Right atrium auricular region (tissue), 2 donors: Measurements from ENCODE around the gene RAVER2. TPM values are rescaled to one million over a fixed set of nuclear protein-coding genes. Genes with fewer than 3 reads are reported as not detected.

Experiments used
- DNase-seq: peaks from one replicate; pipeline ENCODE4 v3.0.0-alpha.2; 2019; ENCODE audit warnings: low spot score
- H3K27ac ChIP-seq, 2 donors: fragments of 200-600 bp; sonication (generic); 1 replicate in 1 of 2; 2 replicates in 1 of 2; pipeline ENCODE4 v1.5.1; 2016 to 2019
- H3K27me3 ChIP-seq, 2 donors: fragments of 200-600 bp; sonication (generic); one replicate each; pipeline versions ENCODE4 v1.5.1 to v1.6.0; 2017 to 2019
- H3K36me3 ChIP-seq: fragments of 200-600 bp; sonication (generic); one replicate; pipeline ENCODE4 v1.5.1; 2016
- H3K4me1 ChIP-seq, 2 donors: fragments of 200-600 bp; sonication (generic); one replicate each; pipeline versions ENCODE4 v1.5.1 to v1.6.0; 2017 to 2019
- H3K4me3 ChIP-seq, 2 donors: fragments of 200-600 bp; sonication (generic); 1 replicate in 1 of 2; 2 replicates in 1 of 2; pipeline ENCODE4 v1.5.1; 2017 to 2019; ENCODE audit warnings: mild to moderate bottlenecking in 1 of 2, moderate library complexity in 1 of 2
- H3K9me3 ChIP-seq, 2 donors: fragments of 200-600 bp; sonication (generic); one replicate each; pipeline ENCODE4 v1.5.1; 2019
- total RNA-seq, 2 donors: library from RNA; depleted of rRNA; stranded (reverse); fragments of >200 nt; gene quantifications; one replicate each; pipeline ENCODE4 v1.1.0, GENCODE V29; 2016
- TF ChIP-seq, protein P1 (sequence below), 2 donors: fragments of 200-600 bp; sonication (generic); IDR thresholded peaks; one replicate each; pipeline ENCODE4 v1.5.1; 2019; ENCODE audit warnings: antibody characterized with exemption in 2 of 2

RAVER2 gene
- total RNA-seq, 2 donors from 2014 or later, result 11.5 to 23.2 TPM

- TF ChIP-seq, protein P1, sequence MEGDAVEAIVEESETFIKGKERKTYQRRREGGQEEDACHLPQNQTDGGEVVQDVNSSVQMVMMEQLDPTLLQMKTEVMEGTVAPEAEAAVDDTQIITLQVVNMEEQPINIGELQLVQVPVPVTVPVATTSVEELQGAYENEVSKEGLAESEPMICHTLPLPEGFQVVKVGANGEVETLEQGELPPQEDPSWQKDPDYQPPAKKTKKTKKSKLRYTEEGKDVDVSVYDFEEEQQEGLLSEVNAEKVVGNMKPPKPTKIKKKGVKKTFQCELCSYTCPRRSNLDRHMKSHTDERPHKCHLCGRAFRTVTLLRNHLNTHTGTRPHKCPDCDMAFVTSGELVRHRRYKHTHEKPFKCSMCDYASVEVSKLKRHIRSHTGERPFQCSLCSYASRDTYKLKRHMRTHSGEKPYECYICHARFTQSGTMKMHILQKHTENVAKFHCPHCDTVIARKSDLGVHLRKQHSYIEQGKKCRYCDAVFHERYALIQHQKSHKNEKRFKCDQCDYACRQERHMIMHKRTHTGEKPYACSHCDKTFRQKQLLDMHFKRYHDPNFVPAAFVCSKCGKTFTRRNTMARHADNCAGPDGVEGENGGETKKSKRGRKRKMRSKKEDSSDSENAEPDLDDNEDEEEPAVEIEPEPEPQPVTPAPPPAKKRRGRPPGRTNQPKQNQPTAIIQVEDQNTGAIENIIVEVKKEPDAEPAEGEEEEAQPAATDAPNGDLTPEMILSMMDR (IDR thresholded peaks at IDR 0.05), result peak in 1 of 2 donors; percentile 14
- Histone ChIP-seq H3K27me3 (no peaks in the 10 kb centered on the region), H3K9me3 (no peaks in the 10 kb centered on the region), H3K27ac (peak overlapping the region; percentile 80 to 90), H3K4me3 (peak overlapping the region; percentile 82 to 85), H3K4me1 (peaks cover 0 to 16% of the 10 kb centered on the region in 2 donors), H3K36me3 (no peaks in the 10 kb centered on the region)
- DNase-seq, result no peak
Measured at GRCh38 chr1:64745181-64745985, 508 bp downstream of the RAVER2 start.

GRCh38 chr1:64745986-64746940 is 1.4 kb downstream of the RAVER2 start:
- H3K9me3 ChIP-seq, result no peaks in the 10 kb centered on the region
- no peaks in the 10 kb centered on the region for H3K27me3 ChIP-seq
- no peaks in the 10 kb centered on the region for H3K36me3 ChIP-seq
- TF ChIP-seq, protein P1 (IDR thresholded peaks at IDR 0.05), result no peak
- no peak for DNase-seq
- peaks cover 0 to 16% of the 10 kb centered on the region in 2 donors for H3K4me1 ChIP-seq
- H3K4me3 ChIP-seq, result peak overlapping the region; percentile 82 to 85
- H3K27ac ChIP-seq, result peak overlapping the region; percentile 80 to 90

DNA sequence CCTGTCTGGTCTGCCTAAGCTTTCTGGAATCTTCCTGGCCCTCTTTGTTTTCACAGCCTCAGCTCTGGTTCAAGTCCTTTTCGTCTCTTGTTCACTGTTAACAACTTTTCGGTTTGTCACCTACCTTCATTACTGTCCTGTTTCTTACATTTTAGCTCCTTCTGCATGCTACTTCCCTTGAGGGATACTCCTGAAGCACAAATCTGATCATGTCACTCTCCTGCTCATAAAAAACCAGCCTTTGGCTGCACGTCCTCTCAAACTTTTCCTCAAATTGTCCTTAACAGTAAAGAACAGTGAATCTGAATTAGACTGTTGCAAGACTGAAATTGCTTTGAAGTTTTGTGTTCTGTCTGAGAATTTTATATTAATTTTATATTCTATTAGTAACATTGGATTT is 3.3 kb downstream of the RAVER2 start:
- Histone ChIP-seq H3K27ac (no peak overlapping the region), H3K9me3 (no peaks in the 10 kb centered on the region), H3K4me1 (peaks cover 0 to 16% of the 10 kb centered on the region in 2 donors), H3K4me3 (no peak overlapping the region), H3K27me3 (no peaks in the 10 kb centered on the region), H3K36me3 (no peaks in the 10 kb centered on the region)
- no peak for DNase-seq
- TF ChIP-seq, protein P1 (IDR thresholded peaks at IDR 0.05), result no peak

GRCh38 chr1:64748706-64749105 is 3.8 kb downstream of the RAVER2 start:
- Histone ChIP-seq H3K36me3 (no peaks in the 10 kb centered on the region), H3K27ac (no peak overlapping the region), H3K4me3 (no peak overlapping the region), H3K27me3 (no peaks in the 10 kb centered on the region), H3K4me1 (peaks cover 0 to 16% of the 10 kb centered on the region in 2 donors), H3K9me3 (no peaks in the 10 kb centered on the region)
- DNase-seq, result no peak
- TF ChIP-seq, protein P1 (IDR thresholded peaks at IDR 0.05), result no peak

- DNase-seq, result no peak
- peaks cover 0 to 13% of the 10 kb centered on the region in 2 donors for H3K4me1 ChIP-seq
- TF ChIP-seq, protein P1 (IDR thresholded peaks at IDR 0.05), result no peak
Measured at GRCh38 chr1:64750092-64750491, 5.2 kb downstream of the RAVER2 start.

More at GRCh38 chr1:64750092-64750491, 5.2 kb downstream of the RAVER2 start:
- Histone ChIP-seq H3K4me3 (no peak overlapping the region), H3K27me3 (no peaks in the 10 kb centered on the region), H3K27ac (no peak overlapping the region), H3K36me3 (no peaks in the 10 kb centered on the region), H3K9me3 (no peaks in the 10 kb centered on the region)
